Fibroblast of the aortic adventitia (primary cell): ENCODE results near the gene YTHDC1. TPM values are rescaled to one million over a fixed set of nuclear protein-coding genes. Genes with fewer than 3 reads are reported as not detected.
"Not testable (repeated sequence)": the region's sequence is repeated elsewhere in the genome, so short reads cannot be mapped to it uniquely, and the experiment has no call there.

Experiments
- DNase-seq: peaks from one replicate; pipeline ENCODE4 v3.0.0-alpha.2; 2010; ENCODE audit warnings: low read depth
- H3K4me3 ChIP-seq: 2 replicates; pipeline ENCODE4 v1.5.1; 2011; ENCODE audit warnings: low read depth, mild to moderate bottlenecking, control low read depth, low read length, moderate library complexity
- total RNA-seq: library from RNA; depleted of rRNA; stranded (reverse); fragments of >200 nt; gene quantifications from 2 replicates; pipeline ENCODE4 v1.2.3, GENCODE V29; 2012; ENCODE audit warnings: low replicate concordance
- TF ChIP-seq, protein P1 (sequence below): IDR thresholded peaks from 2 replicates; pipeline ENCODE4 v1.5.1; 2011; ENCODE audit warnings: mild to moderate bottlenecking, low read length, control low read depth, inconsistent platforms; ENCODE audit not compliant: insufficient read depth

YTHDC1 gene
- 39.3 and 166 TPM in 2 replicates for total RNA-seq

- peak within 1 kb of the TSS; percentile 90 for H3K4me3 ChIP-seq
- peak; percentile 95 for DNase-seq
- TF ChIP-seq, protein P1, sequence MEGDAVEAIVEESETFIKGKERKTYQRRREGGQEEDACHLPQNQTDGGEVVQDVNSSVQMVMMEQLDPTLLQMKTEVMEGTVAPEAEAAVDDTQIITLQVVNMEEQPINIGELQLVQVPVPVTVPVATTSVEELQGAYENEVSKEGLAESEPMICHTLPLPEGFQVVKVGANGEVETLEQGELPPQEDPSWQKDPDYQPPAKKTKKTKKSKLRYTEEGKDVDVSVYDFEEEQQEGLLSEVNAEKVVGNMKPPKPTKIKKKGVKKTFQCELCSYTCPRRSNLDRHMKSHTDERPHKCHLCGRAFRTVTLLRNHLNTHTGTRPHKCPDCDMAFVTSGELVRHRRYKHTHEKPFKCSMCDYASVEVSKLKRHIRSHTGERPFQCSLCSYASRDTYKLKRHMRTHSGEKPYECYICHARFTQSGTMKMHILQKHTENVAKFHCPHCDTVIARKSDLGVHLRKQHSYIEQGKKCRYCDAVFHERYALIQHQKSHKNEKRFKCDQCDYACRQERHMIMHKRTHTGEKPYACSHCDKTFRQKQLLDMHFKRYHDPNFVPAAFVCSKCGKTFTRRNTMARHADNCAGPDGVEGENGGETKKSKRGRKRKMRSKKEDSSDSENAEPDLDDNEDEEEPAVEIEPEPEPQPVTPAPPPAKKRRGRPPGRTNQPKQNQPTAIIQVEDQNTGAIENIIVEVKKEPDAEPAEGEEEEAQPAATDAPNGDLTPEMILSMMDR: no peak
Observed at GRCh38 chr4:68349649-68350360, at the start of gene YTHDC1. YTHDC1 (minus strand) TSS chr4:68350090; CDS start chr4:68349753, 337 bp downstream.

DNA sequence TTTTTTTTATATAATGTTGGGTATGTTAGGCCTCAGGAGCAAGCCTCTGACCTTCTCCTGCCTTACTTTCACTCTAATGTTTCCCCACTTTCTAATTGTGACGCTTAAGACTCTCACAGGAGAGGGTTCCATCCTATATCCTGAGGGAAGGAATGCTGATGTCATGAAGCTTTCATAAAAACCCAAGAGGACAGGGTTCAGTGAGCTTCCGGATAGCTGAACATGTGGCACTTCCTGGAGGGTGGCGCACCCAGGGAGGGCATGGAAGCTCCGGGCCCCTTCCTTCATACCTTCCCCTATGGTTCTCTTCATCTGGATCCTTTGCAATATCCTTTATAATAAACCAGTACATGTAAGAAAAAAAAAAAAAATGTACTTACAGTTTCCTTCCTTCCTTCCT lies 49.4 kb upstream of the YTHDC1 start:
- no peak for DNase-seq
- TF ChIP-seq, protein P1: no peak
- H3K4me3 ChIP-seq: no peak overlapping the region

DNA sequence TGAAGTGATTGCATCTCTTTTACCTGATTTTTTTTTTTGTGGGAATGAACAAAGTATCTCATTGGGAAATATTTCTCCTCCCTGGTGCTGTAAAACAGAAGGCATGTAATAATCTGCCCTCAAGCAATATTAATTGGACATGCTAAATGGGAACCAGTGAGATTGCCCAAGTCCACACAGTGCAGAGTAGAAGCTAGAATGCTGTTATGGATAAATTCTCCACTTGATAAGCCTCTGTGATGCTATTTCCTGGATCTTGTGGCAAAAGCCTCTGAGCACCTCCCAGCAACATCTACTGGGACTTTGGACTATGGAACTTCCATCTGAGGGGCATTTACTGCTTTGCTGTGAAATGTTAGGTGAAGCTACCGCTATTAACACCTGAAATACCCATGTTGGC lies 46.9 kb upstream of the YTHDC1 start:
- TF ChIP-seq, protein P1: no peak
- H3K4me3 ChIP-seq: no peak overlapping the region

GRCh38 chr4:68391436-68391835 lies 41.5 kb upstream of the YTHDC1 start:
- no peak overlapping the region for H3K4me3 ChIP-seq
- TF ChIP-seq, protein P1: no peak
- no peak for DNase-seq

More for the DNA sequence above, 46.9 kb upstream of the YTHDC1 start:
- no peak for DNase-seq

DNA sequence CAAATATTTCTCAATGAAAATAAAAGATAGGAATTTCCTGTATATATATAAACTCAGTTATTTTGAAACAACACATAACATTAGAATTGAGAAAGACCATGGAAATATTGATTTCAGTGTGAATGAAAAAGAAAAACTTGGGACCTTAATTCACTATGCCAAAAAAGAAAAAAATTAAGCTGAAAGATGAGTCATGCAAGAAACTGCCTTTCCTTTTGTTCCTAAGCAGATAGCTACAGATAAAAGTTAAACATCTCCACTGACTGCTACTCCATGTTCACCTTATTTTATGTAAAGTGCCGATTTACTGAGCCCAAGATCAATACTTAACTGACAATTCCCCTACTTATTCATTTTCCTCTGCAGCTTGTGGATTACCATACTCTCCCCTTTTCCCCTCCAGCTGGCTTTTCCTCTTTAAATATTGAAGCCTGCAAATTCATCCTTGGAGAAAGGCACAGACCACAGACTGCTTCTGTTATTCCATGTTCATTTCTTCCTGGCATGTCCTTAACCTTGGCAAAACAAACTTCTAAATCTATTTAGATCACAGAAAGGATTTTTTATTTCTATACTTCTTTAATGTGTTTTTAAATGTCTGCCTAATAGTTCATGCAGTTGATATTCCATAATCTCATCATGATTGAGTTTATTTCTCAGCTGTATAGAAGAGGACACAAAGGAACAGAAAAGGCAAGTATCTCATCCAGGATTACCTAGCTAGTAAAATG lies 40.5 kb upstream of the YTHDC1 start:
- DNase-seq: peak; percentile 9
- H3K4me3 ChIP-seq: no peak overlapping the region
- TF ChIP-seq, protein P1: no peak

DNA sequence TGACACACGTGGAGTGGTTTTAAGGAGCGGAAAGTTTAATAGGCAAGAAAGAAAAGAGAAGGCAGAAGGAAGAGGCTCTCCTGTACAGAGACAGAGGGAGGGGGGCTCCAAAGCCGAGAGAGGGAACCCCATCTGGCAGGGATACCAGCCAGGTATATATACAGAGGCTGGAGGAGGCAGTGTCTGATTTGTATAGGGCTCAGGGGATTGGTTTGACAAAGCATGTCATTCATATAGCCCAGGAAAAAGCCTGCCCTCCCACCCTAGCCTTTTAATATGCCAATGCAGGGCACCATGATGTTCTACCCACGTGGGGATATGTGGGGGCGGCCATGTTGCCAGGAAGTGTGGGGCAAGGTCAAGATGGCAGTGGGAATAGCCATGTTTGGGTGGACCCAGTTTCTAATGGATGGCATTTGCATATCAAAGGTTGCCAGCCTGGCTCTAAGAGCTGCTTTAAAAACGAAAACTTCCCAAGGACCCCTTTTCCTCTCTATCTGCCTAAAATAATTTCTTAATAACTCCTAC lies 39.6 kb upstream of the YTHDC1 start:
- not testable (repeated sequence) for DNase-seq, H3K4me3 ChIP-seq

- TF ChIP-seq, protein P1: no peak
- no peak for DNase-seq
Observed at GRCh38 chr4:68388347-68388865, 38.5 kb upstream of the YTHDC1 start.

More at GRCh38 chr4:68388347-68388865, 38.5 kb upstream of the YTHDC1 start:
- H3K4me3 ChIP-seq: no peak overlapping the region
